ENCODE measurements around the gene FAM167B.

GRCh38 chr1:32239790-32240139 lies 7.3 kb upstream of the FAM167B start:
- TF ChIP-seq TARDBP (IDR thresholded peaks at IDR 0.05), result no peak
- no peak for TF ChIP-seq FOXM1 (IDR thresholded peaks at IDR 0.05; ENCODE audit: borderline replicate concordance)
- no peak for TF ChIP-seq SP1 (IDR thresholded peaks at IDR 0.05)
- TF ChIP-seq CTBP1 (IDR thresholded peaks at IDR 0.05; ENCODE audit: borderline replicate concordance), result no peak
- TF ChIP-seq ELF4 (IDR thresholded peaks at IDR 0.05), result no peak
- no peak for TF ChIP-seq SUZ12 (IDR thresholded peaks at IDR 0.05)
- TF ChIP-seq BHLHE40 (IDR thresholded peaks at IDR 0.05; ENCODE audit: borderline replicate concordance), result no peak
- no peak for TF ChIP-seq FOXK2 (IDR thresholded peaks at IDR 0.05)
- no peak for TF ChIP-seq ARNT (IDR thresholded peaks at IDR 0.05)
